ENCODE results near the gene CYP4V2. TPM values are rescaled to one million over a fixed set of nuclear protein-coding genes. Genes with fewer than 3 reads are reported as not detected.
A peak's percentile ranks its signal among the peaks of the same experiment; 100 is the strongest.

The CYP4V2 gene
- total RNA-seq (2014; rRNA removed): 22.4 and 27.5 TPM in 2 replicates
- polyA plus RNA-seq (2012): 6.9 TPM

DNA sequence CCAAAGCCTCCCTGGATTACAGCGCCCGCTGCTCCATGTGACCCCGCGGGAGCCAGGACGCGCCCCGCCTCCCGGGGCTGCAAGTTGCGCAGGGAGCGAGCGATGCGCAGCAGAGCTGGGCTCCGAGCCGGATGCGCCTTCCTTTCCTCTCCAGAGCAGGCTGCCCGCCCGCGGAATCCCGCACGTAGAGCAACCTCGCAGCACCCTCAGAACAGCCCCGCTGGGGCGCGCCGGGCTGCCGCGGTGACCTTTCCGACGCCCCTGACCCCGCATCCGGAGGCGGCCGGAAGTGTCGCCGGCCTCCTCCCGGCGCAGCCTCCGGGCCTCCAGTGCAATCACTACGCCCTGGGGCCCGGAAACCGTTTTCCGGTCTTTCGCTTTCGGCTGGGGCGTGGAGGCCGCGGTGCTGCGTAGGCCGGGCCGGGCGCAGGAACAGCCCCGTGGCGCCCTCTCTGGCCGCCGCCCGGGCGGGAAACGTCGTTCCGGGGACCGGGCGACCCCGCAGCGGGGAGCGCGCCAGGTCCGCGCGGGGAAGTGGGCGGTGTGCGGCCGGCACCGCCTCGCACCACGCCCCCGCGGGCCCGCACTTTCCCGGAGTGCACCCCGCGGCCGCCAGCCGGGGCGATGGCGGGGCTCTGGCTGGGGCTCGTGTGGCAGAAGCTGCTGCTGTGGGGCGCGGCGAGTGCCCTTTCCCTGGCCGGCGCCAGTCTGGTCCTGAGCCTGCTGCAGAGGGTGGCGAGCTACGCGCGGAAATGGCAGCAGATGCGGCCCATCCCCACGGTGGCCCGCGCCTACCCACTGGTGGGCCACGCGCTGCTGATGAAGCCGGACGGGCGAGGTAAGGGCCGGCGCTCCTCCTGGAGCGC, at the start of gene CYP4V2:
Gene CYP4V2, plus strand, starts transcription at position 368 of the 866 bp plus-strand sequence. Its CDS starts 257 bp downstream, at position 625.
- DNase-seq (ENCODE audit: low read depth): peak; percentile 78

DNA sequence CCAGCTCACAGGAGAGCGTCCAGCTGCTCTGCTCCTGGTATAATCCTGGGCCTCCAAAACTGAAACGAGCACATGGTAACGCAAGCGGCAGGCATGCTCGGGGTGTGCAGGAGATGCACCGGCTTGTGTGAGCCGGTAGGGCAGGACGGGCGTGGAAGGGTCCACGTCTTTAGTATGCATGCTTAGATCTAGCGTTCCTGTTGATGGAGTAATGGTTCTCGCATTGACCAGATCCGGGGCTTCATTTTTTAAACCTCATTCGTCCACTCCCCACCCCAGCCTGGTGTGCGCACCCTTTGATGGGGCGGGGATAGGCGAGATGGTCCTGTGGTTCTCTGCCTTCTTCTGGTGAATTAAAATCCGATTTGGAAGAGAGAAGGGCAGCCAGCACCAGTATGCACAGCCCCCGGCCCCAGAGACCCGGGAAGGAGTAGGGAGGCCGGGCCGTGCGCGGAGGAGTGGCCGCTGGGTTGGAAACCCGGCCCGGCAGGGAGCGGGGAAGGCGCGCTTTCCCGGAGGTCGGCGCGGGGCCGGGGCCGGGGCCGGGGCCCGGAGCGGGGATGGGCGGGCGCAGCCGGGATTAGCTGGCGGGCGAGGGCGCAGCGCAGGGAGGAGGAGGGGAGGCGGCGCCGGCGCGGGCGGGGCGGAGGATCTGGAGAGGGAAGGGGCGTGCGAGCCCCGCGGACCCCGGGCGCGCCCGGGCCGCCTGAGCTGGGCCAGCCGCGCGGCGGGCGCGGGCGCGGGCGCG, 47.0 kb upstream of the CYP4V2 start:
- peak; percentile 44 for DNase-seq (ENCODE audit: low read depth)

GRCh38 chr4:186144946-186145569, 46.3 kb upstream of the CYP4V2 start:
- peak; percentile 37 for DNase-seq (ENCODE audit: low read depth)

DNA sequence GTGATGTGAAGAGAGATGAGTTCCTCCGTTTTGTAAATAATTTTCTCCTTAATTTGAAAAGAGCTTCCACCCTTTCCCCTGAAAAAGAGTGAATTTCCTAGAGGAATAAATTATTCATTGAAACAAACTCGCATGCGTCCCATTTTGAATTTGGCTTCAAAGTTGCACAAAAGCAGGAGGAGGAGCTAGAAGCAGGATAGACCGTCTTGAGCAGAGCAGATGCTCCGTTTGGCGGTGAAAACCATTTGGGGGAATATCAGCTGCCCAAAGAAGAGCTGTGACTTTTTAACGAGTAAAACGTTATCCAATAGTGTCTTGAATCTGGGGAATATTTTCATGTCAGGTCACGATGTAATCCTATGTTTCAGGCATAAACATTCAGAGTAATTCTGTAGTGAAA, 44.9 kb upstream of the CYP4V2 start:
- no peak for DNase-seq (ENCODE audit: low read depth)

GRCh38 chr4:186148336-186148975, 42.9 kb upstream of the CYP4V2 start:
- no peak for DNase-seq (ENCODE audit: low read depth)

DNA sequence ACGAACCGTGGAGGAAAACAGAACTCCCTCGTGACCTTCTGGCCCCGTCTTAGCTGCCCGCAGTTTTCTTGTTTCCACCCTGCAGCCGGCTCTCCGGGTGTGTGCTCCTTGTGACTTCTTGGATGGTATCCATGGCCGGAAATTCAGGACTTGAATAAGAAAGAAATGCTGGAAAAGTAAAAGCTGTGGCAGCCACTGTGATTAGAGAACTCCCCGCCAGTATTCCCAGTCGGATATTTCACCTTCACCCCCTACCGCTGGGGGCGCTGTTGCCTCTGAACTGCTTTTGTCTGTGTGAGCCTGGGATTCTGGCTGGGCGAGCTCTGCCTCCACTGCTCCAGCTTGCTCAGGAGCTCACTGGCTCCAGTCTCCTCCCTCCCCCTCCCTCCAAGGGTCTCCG, 41.5 kb upstream of the CYP4V2 start:
- DNase-seq (ENCODE audit: low read depth): no peak

DNA sequence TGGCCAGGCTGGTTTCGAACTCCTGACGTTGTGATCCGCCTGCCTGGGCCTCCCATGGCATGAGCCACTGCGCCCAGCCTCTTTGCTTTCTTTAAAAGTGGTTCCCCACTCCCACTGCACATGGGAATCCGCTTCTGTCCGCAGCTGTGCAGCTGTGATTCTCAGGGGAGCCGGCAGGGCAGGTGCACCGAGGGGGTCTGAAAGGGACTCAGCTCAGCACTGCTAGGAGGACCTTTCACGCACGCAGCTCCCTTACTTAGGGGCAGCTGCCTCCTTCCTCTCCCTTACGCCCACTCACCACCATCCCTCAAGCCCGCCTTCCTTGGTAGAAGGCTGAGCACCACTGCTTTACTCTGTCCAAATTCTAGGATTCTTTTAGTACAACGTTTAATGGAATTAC, 40.4 kb upstream of the CYP4V2 start:
- DNase-seq (ENCODE audit: low read depth): no peak

- no peak for DNase-seq (ENCODE audit: low read depth)
Observed at GRCh38 chr4:186151499-186151898, 39.9 kb upstream of the CYP4V2 start.

- DNase-seq (ENCODE audit: low read depth): no peak
Observed at GRCh38 chr4:186158021-186158813, 33.1 kb upstream of the CYP4V2 start.

- DNase-seq (ENCODE audit: low read depth): no peak
Observed at GRCh38 chr4:186158966-186159365, 32.4 kb upstream of the CYP4V2 start.

- DNase-seq (ENCODE audit: low read depth): no peak
Observed at GRCh38 chr4:186159613-186160012, 31.8 kb upstream of the CYP4V2 start.

DNA sequence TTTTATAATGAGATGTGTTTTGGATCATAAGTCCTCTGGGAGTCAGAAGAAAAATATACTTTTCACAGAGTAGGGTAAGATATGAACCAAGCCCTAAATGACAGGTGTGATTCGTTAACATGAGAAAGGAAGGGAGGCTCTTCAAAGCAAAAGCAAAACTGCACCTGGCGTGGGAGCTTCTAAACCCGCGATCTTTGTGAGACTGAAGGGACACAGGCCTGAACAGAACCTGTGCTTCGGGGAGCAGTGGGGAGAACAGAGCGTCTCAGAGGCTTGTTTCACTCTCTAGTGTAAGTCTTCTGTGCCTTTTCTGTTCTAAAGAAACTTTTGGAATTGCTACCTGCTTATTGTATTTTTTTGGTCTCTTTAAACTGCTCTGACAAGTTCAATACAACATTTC, 30.2 kb upstream of the CYP4V2 start:
- DNase-seq (ENCODE audit: low read depth): no peak

DNA sequence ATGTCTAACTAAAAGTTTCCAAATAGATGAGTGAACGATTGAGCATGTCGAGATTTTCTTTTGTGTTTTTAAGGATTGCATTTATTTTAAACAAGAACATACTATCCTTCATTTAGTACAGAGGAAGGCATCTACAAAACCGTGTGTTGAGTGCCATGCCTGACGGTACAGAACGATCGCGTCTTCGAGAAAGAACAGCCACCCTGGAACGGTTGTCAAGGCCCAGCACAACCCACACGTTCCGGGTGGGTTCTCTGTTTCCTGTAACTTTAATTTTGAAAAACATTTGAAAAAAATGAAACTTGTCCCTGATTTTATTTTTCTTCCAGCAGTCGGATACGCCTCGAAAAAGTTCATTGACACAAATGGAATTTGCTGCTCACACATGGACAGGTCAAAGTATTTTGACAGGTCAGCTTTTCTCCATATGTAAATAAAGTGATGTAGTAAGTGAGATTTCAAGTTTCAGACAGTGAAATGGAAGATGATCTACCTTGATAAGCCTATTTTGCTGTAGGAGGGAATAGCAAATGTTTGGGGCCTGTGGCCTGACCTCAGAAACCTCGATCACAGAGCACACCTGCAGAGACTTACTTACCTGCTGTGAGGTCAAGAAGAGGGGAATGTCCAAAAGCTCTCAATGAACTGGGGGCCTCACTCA, 24.4 kb upstream of the CYP4V2 start:
- DNase-seq (ENCODE audit: low read depth): no peak

GRCh38 chr4:186167605-186168004, 23.8 kb upstream of the CYP4V2 start:
- DNase-seq (ENCODE audit: low read depth): no peak

DNA sequence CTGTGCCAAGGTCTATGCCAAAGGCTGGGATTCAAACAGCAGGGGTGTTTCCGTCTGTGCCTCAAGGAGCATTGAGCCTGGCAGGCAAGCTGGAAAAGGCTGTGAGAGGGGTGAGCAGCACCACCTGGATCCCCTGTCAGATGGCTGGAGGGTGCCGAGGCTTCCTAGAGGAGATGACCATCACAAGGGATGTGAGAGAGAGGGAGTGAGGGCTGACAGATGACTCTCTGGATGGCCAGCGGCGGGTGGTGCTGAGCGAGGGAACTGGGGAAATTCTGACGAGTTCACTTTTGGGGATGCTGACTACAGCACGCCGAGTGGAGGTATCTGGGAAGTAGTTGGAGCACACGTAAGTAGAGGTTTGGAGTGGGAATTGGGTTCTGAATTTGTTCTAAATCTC, 22.6 kb upstream of the CYP4V2 start:
- no peak for DNase-seq (ENCODE audit: low read depth)

DNA sequence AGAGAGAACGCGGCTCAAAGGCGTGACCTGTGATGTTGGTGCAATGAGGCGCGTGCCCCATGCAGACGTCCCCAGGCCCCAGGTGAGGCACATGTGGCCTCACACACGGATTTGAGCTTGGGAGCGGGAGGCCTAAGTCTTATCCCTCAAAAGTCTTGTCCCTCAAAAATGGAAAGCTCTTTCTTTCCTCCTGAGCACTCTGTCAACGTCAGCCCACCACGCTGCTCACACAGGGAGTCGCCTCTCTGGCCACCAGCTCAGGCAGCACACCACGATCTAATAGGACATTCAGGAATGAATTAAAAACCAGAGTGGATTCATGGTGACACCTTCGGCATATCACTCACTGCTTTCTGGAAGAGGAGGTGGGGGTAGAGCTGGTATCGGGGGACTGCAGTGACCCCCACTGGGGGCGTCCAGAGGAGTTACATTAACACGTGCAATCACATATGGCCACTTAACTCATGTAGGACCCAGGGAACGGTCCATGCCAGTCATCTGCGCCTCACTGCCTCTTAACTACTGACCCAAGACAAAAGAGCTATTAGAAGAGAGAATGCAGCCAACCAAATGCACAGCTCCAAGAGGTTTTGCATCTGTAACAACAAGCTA, 21.9 kb upstream of the CYP4V2 start:
- no peak for DNase-seq (ENCODE audit: low read depth)

DNA sequence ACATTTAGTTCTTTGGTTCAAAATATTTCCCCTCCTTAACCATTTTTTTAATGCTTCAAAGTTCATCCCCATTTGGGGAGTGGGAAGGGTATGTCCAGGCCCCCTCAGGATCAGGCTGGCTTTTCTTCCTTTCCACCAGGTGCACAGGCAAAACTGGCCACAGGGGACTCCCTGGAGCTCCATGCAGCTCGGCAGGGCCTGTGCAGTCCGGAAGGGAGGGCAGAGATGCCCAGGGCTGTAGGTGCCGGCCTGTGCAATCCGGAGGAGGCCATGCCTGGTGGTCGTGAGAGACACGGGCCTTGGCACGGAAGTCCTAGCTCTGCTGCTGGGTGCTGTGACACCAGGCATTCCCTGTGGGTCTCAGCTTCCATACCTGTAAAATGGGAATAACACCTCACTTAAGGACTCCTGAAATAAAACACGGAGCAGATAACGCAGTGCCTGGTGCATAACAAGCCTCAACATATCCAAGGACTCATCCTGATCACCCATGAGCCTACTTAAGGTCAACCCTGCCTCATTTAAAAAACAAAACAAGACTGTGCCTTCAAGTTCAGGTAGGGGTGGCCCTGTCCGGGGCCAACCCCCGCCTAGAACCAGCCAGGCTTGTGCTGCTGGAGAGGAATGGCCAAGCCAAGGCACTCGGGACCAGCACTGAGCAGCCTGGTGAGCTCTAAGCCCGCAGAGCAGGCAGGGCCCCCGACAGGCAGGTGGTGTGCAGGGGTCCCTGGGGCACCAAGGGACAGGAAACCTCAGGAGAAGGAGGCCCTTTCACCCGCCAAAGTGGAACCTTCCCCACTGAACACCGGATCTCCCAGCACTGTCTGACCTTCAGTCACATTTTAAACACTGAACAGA, 21.2 kb upstream of the CYP4V2 start:
- DNase-seq (ENCODE audit: low read depth): no peak

- DNase-seq (ENCODE audit: low read depth): no peak
Observed at GRCh38 chr4:186170966-186171365, 20.4 kb upstream of the CYP4V2 start.

GRCh38 chr4:186172546-186172945, 18.8 kb upstream of the CYP4V2 start:
- DNase-seq (ENCODE audit: low read depth): no peak
